GM21360 (cell line): ENCODE measurements around the gene SETX.

Experiments
- ATAC-seq: cut with Tn5 transposase; IDR thresholded peaks from one replicate; pipeline ENCODE4 v1.9.1; 2021; ENCODE audit warnings: mild to moderate bottlenecking, moderate library complexity; ENCODE audit not compliant: unreplicated experiment

The SETX gene

DNA sequence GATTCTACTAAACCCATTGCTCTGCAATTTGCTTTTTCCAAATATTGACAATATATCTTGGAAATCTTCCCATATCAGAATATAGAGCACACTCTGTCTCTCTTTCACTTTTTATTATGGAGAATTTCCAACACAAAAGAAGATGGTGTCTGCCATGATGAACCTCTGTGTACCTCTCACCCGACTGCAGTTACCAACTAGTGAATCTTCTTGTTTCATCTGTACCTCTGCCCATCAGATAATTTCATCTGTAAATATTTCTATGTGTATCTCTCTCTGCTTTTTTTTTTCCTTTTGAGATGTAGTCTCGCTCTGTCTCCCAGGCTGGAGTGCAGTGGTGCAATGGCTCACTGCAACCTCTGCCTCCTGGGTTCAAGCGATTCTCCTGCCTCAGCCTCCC lies 130.1 kb downstream of the SETX start:
- ATAC-seq, result no peak

DNA sequence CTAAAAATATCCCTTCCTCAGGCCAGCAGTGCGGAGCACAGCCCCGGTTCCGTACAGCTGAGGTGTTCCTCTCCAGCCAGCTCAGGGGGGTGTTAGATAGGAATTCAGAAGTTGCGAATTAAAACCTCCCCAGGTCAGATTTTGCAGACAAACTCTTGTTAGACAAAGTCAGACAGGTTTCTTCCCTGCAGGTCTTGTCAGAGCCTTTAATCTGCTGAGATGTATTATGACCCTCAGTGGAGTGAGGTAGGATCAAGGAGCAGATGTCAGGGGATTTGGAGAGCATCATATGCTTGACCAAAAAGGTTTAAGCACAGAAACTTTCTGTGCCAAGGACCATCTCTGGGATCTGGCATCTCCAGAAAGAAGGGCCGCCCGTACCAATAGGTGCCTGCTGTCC lies 132.8 kb downstream of the SETX start:
- ATAC-seq, result no peak

DNA sequence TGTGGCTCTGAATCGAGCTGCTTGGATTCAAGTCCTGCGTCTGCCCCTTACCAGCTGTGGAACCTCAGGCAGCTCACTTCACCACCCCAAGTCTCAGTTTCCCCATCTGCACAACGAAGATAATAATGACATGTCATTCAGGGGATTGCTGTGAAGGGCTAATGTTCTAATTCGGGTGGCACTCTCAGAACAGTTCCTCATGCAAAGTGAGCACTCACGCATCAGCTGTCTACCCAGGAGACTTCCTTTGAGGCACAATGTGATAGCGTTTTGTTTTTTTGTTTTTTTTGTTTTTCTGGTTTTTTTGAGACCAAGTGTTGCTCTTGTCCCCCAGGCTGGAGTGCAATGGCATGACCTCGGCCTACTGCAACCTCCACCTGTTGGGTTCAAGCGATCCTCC lies 136.6 kb downstream of the SETX start:
- no peak for ATAC-seq

DNA sequence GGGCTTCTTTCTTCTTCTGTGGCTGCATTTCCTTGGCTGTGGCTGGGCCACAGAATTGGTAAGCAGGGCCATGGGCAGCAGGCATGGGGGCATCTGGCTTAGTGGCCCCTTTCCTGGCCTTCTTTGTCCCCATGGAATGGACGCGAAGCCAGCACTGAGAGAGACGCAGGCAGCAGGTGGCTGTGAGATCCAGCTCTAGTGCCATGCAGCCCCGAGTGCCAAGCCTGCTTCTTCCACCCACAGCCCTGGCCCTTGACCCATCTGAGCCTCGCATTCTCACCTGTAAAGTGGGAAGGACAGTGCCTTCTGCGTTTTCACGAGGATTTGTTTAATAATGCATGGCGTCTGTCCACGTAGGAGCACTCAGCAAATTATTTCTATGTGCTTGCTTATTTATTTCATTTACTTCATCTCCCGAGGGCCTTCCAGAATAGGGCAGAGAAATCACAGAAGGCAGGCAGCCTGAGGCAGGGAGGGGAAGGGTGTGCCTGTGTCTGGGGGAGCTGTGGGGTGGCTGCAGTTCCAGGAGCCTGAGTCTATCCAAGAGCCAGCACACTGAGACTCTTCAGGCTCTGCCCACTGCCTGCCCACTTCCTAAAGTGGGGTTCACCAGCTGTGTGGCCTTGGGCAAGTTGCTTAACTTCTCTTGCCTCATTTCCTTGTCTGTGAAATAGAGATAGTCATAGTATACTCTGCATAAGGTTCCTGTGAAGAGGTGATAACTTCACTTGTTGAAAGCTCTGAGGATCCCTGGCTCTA lies 137.7 kb downstream of the SETX start:
- no peak for ATAC-seq

DNA sequence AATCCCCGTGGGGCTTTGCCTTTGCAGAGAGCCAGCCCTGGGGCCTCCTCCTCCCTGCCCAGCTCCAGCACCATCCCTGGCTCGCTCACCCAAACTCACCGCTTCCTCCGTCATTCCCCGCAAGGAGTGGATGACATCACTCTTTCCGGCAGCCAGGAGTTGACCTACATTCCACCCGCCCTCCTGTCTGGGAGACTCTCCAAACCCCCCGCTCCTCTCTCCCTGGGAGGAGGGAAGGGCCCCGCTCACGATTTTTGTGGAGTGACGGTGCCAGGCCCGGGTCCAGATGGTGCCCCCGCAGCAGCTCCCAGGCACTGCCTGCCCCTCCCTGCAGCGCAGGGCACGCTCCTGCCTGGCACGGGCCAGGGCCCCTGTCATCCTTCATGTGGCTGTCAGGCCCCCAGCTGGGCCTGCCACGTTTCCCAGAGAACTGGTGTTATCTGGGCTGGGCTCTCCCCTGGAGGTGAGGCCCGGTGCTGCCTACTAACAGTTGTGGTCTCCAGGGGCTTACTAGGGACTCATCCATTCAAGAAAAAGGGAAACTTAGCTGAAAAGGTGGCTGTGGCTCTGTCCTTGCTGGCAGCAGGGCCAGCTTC lies 140.7 kb downstream of the SETX start:
- ATAC-seq, result no peak

DNA sequence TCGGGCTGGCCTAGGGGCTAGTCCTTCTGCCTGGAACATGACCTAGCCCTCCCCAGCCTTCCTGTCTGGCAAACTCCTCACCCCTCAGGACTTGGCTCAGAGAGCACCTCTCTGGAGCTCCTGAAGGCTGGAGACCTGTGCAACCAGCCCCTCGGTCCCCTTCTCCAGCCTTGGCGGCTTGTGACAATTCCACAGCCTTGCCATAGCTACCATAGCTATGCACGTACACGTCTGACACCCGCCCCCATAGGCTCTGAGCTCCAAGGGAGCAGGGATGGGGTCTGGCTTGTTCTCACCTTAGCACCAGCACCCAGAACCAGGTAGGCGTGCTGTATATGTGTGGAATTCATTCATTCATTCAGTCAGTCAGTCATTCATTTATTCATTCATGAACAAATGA lies 143.2 kb downstream of the SETX start:
- ATAC-seq, result no peak
